ENCODE measurements around the gene CDKAL1.
"Not testable (repeated sequence)": the region's sequence is repeated elsewhere in the genome, so short reads cannot be mapped to it uniquely, and the experiment has no call there.

DNA sequence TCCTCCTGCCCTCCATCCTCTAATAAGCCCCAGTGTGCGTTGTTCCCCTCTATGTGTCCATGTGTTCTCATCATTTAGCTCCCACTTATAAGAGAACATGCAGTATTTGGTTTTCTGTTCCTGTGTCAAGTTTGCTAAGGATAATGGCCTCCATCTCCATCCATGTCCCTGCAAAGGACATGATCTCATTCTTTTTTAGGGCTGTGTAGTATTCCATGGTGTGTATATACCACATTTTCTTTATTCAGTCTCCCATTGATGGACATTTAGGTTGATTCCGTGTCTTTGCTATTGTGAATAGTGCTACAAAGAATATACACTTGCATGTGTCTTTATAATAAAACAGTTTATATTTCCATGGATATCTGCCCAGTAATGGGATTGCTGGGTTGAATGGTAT lies 75.7 kb downstream of the CDKAL1 start:
- TF ChIP-seq, protein P1, sequence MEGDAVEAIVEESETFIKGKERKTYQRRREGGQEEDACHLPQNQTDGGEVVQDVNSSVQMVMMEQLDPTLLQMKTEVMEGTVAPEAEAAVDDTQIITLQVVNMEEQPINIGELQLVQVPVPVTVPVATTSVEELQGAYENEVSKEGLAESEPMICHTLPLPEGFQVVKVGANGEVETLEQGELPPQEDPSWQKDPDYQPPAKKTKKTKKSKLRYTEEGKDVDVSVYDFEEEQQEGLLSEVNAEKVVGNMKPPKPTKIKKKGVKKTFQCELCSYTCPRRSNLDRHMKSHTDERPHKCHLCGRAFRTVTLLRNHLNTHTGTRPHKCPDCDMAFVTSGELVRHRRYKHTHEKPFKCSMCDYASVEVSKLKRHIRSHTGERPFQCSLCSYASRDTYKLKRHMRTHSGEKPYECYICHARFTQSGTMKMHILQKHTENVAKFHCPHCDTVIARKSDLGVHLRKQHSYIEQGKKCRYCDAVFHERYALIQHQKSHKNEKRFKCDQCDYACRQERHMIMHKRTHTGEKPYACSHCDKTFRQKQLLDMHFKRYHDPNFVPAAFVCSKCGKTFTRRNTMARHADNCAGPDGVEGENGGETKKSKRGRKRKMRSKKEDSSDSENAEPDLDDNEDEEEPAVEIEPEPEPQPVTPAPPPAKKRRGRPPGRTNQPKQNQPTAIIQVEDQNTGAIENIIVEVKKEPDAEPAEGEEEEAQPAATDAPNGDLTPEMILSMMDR (IDR thresholded peaks at IDR 0.05), result not testable (repeated sequence)
- TF ChIP-seq POLR2A (IDR thresholded peaks at IDR 0.05), result not testable (repeated sequence)
